ENCODE data around the gene LRRC59.

The LRRC59 gene

DNA sequence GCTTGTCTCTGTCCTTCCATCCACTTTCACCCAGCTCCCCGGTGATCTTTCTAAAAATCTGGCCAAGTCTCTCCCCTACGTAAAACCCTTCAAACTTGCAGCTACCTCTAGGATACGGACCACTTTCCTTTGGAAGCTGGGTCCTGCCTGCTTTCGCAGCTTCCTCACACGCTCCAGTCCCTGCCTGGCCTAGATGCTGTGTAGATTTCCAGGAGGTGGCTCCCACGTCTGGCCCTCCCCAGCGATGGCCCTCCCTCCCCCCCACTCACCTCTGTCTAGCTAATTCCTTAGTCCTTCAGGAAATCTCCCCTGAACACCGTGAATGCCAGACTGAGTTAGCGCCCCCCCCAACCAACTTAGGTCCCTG, 579 bp upstream of the LRRC59 start:
- Histone ChIP-seq H3K4me3 (ENCODE audit: low read depth, low read length) (peak overlapping the region; percentile 98), H3K27ac (no peak overlapping the region), H3K27me3 (replicated peaks) (no peaks in the 10 kb centered on the region), H3K36me3 (replicated peaks) (peaks cover 30% of the 10 kb centered on the region)
- no peak for DNase-seq
- TF ChIP-seq CTCF (IDR thresholded peaks at IDR 0.05; ENCODE audit: low read depth, low read length, missing control alignments), result no peak
- in situ Hi-C loops (cut with HindIII; ENCODE audit: low pct_ligation_motif_present, low sequenced_read_pairs), result no loop called here

GRCh38 chr17:50396261-50397110, 837 bp downstream of the LRRC59 start:
- DNase-seq, result peak; percentile 22
- H3K27me3 ChIP-seq (replicated peaks), result no peaks in the 10 kb centered on the region
- in situ Hi-C loops (cut with HindIII; ENCODE audit: low pct_ligation_motif_present, low sequenced_read_pairs), result no loop called here
- H3K4me3 ChIP-seq (ENCODE audit: low read depth, low read length), result peak overlapping the region; percentile 98
- H3K36me3 ChIP-seq (replicated peaks), result peaks cover 43% of the 10 kb centered on the region
- TF ChIP-seq CTCF (IDR thresholded peaks at IDR 0.05; ENCODE audit: low read depth, low read length, missing control alignments), result no peak
- H3K27ac ChIP-seq, result peak overlapping the region; percentile 94

- DNase-seq, result no peak
- H3K27ac ChIP-seq, result no peak overlapping the region
- H3K27me3 ChIP-seq (replicated peaks), result no peaks in the 10 kb centered on the region
- peak overlapping the region; percentile 98 for H3K4me3 ChIP-seq (ENCODE audit: low read depth, low read length)
- in situ Hi-C loops (cut with HindIII; ENCODE audit: low pct_ligation_motif_present, low sequenced_read_pairs), result no loop called here
- H3K36me3 ChIP-seq (replicated peaks), result peaks cover 60% of the 10 kb centered on the region
- no peak for TF ChIP-seq CTCF (IDR thresholded peaks at IDR 0.05; ENCODE audit: low read depth, low read length, missing control alignments)
These were observed 2.6 kb downstream of the LRRC59 start for GRCh38 chr17:50394711-50395110.

GRCh38 chr17:50393700-50394099, 3.6 kb downstream of the LRRC59 start:
- peaks cover 70% of the 10 kb centered on the region for H3K36me3 ChIP-seq (replicated peaks)

GRCh38 chr17:50392621-50393020, 4.7 kb downstream of the LRRC59 start:
- no peak overlapping the region for H3K27ac ChIP-seq
- no peak for DNase-seq
- peaks cover 81% of the 10 kb centered on the region for H3K36me3 ChIP-seq (replicated peaks)
- in situ Hi-C loops (cut with HindIII; ENCODE audit: low pct_ligation_motif_present, low sequenced_read_pairs), result no loop called here
- H3K4me3 ChIP-seq (ENCODE audit: low read depth, low read length), result no peak overlapping the region
- no peak for TF ChIP-seq CTCF (IDR thresholded peaks at IDR 0.05; ENCODE audit: low read depth, low read length, missing control alignments)
- no peaks in the 10 kb centered on the region for H3K27me3 ChIP-seq (replicated peaks)

More at GRCh38 chr17:50393700-50394099, 3.6 kb downstream of the LRRC59 start:
- Histone ChIP-seq H3K27ac (no peak overlapping the region), H3K27me3 (replicated peaks) (no peaks in the 10 kb centered on the region), H3K4me3 (ENCODE audit: low read depth, low read length) (no peak overlapping the region)
- no peak for DNase-seq
- in situ Hi-C loops (cut with HindIII; ENCODE audit: low pct_ligation_motif_present, low sequenced_read_pairs), result no loop called here
- TF ChIP-seq CTCF (IDR thresholded peaks at IDR 0.05; ENCODE audit: low read depth, low read length, missing control alignments), result no peak

DNA sequence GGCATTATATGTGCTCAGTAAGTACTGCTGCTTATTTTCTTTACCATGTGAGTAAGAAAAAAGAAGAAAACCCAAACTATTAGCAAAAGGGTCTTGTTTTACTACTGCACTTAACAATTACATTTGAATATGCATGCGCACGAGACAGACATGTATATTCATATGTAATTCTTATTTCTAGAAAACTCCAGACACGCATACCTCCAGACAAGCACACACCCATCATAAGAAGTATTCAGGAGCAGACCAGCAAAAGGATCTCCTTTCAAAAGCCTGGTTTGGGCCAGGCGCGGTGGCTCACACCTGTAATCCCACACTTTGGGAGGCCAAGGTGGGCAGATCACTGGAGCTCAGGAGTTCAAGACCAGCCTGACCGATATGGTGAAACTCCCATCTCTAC, 7.8 kb downstream of the LRRC59 start:
- no peak overlapping the region for H3K4me3 ChIP-seq (ENCODE audit: low read depth, low read length)
- DNase-seq, result no peak
- in situ Hi-C loops (cut with HindIII; ENCODE audit: low pct_ligation_motif_present, low sequenced_read_pairs), result no loop called here
- peaks cover 96% of the 10 kb centered on the region for H3K36me3 ChIP-seq (replicated peaks)
- no peak overlapping the region for H3K27ac ChIP-seq
- TF ChIP-seq CTCF (IDR thresholded peaks at IDR 0.05; ENCODE audit: low read depth, low read length, missing control alignments), result no peak
- no peaks in the 10 kb centered on the region for H3K27me3 ChIP-seq (replicated peaks)
